Bronchial epithelial cell (primary cell): ENCODE data around the gene KLHL6. TPM values are rescaled to one million over a fixed set of nuclear protein-coding genes. Genes with fewer than 3 reads are reported as not detected.

ENCODE experiments used
- DNase-seq: peaks from one replicate; pipeline ENCODE4 v3.0.0-alpha.2; 2010; ENCODE audit warnings: low read depth
- FAIRE-seq: peaks from 2 replicates; lab custom pipeline; 2011; peaks lifted over from hg19 to GRCh38; lab: Jason Lieb, UNC
- H3K27me3 ChIP-seq: 2 replicates; pipeline ENCODE4 v1.5.1; 2011; ENCODE audit warnings: low read length; ENCODE audit not compliant: control insufficient read depth, insufficient read depth
- H3K36me3 ChIP-seq: 2 replicates; pipeline ENCODE4 v1.5.1; 2011; ENCODE audit warnings: low read length; ENCODE audit not compliant: control insufficient read depth, insufficient read depth
- H3K4me3 ChIP-seq: 2 replicates; pipeline ENCODE4 v1.5.1; 2011; ENCODE audit warnings: mild to moderate bottlenecking, low read depth, low read length, control low read depth
- total RNA-seq: library from RNA; depleted of rRNA; stranded (reverse); fragments of >200 nt; gene quantifications from 2 replicates; pipeline ENCODE4 v1.2.1, GENCODE V29; 2014
- TF ChIP-seq, protein P1 (sequence below): IDR thresholded peaks from 2 replicates; pipeline ENCODE4 v1.5.1; 2011; ENCODE audit warnings: mild to moderate bottlenecking, moderate library complexity, low read length, control low read depth, inconsistent platforms; ENCODE audit not compliant: insufficient read depth, severe bottlenecking

Gene KLHL6
- total RNA-seq, 1 donor from 2014 or later, result under 0.01 TPM

DNA sequence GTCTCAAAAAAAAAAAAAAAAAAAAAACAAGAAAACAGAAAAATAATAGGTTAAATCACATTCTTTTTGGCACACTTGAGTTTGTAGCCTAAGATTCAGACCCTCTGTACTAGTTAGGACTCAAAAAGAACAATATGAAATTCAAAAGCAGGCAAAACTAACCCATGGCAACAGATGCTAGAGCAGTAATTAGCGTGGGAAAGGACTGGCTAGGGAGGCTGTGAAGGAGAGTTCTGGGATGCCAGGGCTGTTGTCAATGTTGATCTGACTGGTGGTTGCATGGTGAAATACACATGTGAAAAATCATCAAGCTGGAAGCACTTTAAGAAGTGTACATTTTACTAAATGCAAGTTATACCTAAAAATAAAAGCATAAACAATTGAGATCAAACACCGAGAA lies 35.6 kb downstream of the KLHL6 start:
- FAIRE-seq (no peak), DNase-seq (no peak)
- TF ChIP-seq, protein P1, sequence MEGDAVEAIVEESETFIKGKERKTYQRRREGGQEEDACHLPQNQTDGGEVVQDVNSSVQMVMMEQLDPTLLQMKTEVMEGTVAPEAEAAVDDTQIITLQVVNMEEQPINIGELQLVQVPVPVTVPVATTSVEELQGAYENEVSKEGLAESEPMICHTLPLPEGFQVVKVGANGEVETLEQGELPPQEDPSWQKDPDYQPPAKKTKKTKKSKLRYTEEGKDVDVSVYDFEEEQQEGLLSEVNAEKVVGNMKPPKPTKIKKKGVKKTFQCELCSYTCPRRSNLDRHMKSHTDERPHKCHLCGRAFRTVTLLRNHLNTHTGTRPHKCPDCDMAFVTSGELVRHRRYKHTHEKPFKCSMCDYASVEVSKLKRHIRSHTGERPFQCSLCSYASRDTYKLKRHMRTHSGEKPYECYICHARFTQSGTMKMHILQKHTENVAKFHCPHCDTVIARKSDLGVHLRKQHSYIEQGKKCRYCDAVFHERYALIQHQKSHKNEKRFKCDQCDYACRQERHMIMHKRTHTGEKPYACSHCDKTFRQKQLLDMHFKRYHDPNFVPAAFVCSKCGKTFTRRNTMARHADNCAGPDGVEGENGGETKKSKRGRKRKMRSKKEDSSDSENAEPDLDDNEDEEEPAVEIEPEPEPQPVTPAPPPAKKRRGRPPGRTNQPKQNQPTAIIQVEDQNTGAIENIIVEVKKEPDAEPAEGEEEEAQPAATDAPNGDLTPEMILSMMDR, result no peak
- Histone ChIP-seq H3K36me3 (no peaks in the 10 kb centered on the region), H3K4me3 (no peak overlapping the region), H3K27me3 (peaks cover 8% of the 10 kb centered on the region)

DNA sequence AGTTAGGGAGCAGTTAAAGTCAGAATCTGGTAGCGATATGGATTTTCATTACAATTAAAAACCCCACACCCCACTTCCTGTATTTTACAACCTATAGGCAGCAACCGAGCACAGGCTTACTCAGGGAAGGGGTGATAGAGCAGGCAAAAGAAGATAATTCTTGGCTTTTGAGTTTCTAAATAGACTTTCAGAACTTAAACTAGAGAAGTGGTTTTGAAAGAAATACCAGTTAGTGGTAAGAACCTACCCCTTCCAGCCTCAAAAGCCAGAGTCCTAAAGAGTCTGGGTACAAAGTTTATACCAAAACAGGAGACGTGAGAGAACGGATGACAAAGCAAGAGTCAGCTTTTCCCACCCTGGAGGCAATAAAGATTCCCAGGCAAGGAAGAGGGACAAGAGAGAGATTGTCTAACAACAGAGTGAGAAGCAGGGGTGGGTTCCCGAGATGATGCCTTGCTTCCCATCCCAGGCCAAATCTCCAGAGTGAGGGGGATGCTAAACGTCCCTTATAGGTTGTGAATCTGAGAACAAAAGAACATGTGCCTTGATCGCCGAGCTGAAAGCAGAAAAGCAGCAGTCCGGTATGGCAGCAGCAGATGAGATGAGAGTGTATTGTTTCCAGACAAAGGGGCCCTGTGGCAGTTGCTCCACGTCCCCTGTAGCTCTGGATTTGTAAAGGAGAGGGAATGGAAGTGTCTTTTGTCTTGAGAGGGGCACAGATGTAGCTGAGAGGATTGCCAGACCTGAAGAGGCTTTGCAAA lies 36.8 kb downstream of the KLHL6 start:
- TF ChIP-seq, protein P1, result no peak
- DNase-seq (no peak), FAIRE-seq (no peak)
- Histone ChIP-seq H3K36me3 (no peaks in the 10 kb centered on the region), H3K27me3 (peaks cover 8% of the 10 kb centered on the region), H3K4me3 (no peak overlapping the region)

DNA sequence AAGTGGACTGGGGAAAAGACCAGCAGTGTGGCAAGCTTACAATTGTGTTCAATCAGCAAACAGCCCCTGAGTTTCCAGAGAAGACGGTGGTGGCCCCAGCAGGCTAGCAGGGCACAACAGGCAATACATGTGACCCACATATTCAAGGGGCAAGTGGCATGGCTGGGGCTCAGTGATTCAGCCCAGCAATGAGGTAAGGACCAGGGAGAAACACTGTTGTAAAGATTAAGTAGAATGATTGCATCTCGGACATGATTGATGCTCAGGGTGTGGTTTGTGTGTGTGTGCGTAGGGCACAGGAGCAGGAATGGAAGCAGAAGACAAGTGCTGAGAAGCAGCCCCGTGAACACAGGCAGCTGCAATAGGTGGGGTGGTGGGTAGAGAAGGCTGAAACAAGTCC lies 37.9 kb downstream of the KLHL6 start:
- no peaks in the 10 kb centered on the region for H3K36me3 ChIP-seq
- no peak for DNase-seq
- TF ChIP-seq, protein P1, result no peak
- H3K4me3 ChIP-seq, result no peak overlapping the region
- no peak for FAIRE-seq
- peaks cover 8% of the 10 kb centered on the region for H3K27me3 ChIP-seq

DNA sequence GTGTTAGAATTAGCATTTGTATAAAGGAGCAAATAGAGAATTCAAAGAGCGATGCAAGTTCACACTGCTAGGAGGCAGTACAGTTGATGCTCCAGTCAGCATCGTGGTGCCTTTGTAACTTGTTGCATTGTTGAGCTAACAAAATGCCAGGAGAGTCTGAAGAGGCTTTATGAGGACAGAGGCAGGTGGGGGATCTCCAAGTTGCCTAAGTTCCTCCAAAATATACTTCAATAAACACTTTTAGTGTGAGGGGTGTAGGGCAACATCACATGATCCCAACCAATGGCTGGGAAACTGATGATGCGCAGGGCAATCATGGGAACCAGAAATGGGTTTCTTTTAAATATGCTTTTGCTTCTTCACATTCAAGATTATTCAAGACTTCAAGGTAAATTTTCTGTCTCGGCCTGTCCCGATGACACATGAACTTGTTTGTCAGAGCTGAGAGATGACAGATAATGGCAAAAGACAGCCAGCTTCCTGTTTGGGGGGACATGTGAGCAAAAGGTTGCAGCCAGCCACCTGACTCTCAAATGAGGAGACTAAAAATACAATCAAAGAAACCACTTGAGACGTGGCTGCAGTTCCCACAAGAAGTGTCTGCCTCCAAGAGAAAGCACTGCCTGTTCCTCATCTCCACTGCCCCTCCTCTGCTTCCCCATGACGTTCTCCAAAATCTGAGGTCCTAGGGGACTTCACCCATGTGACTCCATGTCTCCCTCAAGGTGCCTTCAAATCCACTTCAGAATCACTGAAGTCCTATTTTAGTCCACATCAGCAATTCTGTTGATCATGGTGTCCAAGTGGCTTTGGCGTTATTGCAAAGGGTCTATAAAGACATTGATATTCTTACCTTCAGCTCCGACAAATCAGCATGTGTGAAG lies 39.3 kb downstream of the KLHL6 start:
- FAIRE-seq, result no peak
- TF ChIP-seq, protein P1, result no peak

DNA sequence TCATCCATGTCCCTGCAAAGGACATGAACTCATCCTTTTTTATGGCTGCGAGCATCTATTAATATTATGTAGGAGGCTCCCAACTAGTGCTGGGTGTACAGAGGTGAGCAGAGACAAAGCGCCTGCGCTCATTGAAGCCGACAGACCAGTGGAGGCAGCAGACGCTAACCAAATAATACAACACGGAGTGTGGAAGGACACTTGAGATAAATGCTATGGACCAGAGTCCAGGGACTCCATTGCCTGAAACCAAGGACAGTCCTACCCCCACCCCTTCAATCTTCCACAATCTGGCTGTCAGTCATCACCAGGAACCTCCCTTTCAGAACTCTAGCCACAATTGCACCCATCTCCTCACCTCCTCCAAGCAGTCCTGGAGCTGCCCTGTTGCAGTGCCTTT lies 41.5 kb downstream of the KLHL6 start:
- DNase-seq (no peak), FAIRE-seq (no peak)
- Histone ChIP-seq H3K27me3 (peaks cover 8% of the 10 kb centered on the region), H3K36me3 (no peaks in the 10 kb centered on the region), H3K4me3 (no peak overlapping the region)
- TF ChIP-seq, protein P1, result no peak

More for the DNA sequence above, 39.3 kb downstream of the KLHL6 start:
- no peak overlapping the region for H3K4me3 ChIP-seq
- peak; percentile 40 for DNase-seq
- no peaks in the 10 kb centered on the region for H3K36me3 ChIP-seq
- peaks cover 8% of the 10 kb centered on the region for H3K27me3 ChIP-seq
